HG02588 (cell line): ENCODE measurements around the gene SMPD2.

Experiments used
- ATAC-seq: cut with Tn5 transposase; IDR thresholded peaks from one replicate; pipeline ENCODE4 v1.9.1; 2021; ENCODE audit warnings: mild to moderate bottlenecking, moderate library complexity; ENCODE audit not compliant: unreplicated experiment

The SMPD2 gene

GRCh38 chr6:109446072-109446471 lies 5.5 kb downstream of the SMPD2 start:
- ATAC-seq: no peak

- no peak for ATAC-seq
Observed at GRCh38 chr6:109446541-109446940, 6.0 kb downstream of the SMPD2 start.

GRCh38 chr6:109447087-109447486 lies 6.6 kb downstream of the SMPD2 start:
- no peak for ATAC-seq

GRCh38 chr6:109447878-109448555 lies 7.5 kb downstream of the SMPD2 start:
- no peak for ATAC-seq

GRCh38 chr6:109448615-109449014 lies 8.1 kb downstream of the SMPD2 start:
- ATAC-seq: no peak

- no peak for ATAC-seq
Observed at GRCh38 chr6:109449064-109449794, 8.7 kb downstream of the SMPD2 start.

- no peak for ATAC-seq
Observed at GRCh38 chr6:109449795-109450673, 9.5 kb downstream of the SMPD2 start.

GRCh38 chr6:109450801-109451200 lies 10.3 kb downstream of the SMPD2 start:
- no peak for ATAC-seq

GRCh38 chr6:109451376-109451775 lies 10.9 kb downstream of the SMPD2 start:
- no peak for ATAC-seq

GRCh38 chr6:109452181-109452580 lies 11.7 kb downstream of the SMPD2 start:
- no peak for ATAC-seq

- ATAC-seq: no peak
Observed at GRCh38 chr6:109453156-109453555, 12.6 kb downstream of the SMPD2 start.

- ATAC-seq: no peak
Observed at GRCh38 chr6:109453594-109454495, 13.3 kb downstream of the SMPD2 start.

- ATAC-seq: peak; percentile 27
Observed at GRCh38 chr6:109454496-109455436, 14.2 kb downstream of the SMPD2 start.

- peak; percentile 61 for ATAC-seq
Observed at GRCh38 chr6:109455437-109456110, 15.1 kb downstream of the SMPD2 start, which contains the start of gene MICAL1. MICAL1 (minus strand) TSS chr6:109455772; CDS start chr6:109454196, 1,576 bp downstream.

- no peak for ATAC-seq
Observed at GRCh38 chr6:109456111-109456583, 15.6 kb downstream of the SMPD2 start.

- no peak for ATAC-seq
Observed at GRCh38 chr6:109456710-109457561, 16.4 kb downstream of the SMPD2 start.

- ATAC-seq: no peak
Observed at GRCh38 chr6:109457562-109457996, 17.1 kb downstream of the SMPD2 start.
